Central memory CD8-positive, alpha-beta T cell (primary cell): ENCODE measurements around the gene OR8B2.

ENCODE experiments used
- ATAC-seq: fragments of 150-1000 bp; cut with Tn5 transposase; replicated peaks from 2 replicates; pipeline ENCODE4 v1.10.0; 2022; ENCODE audit warnings: mild to moderate bottlenecking, moderate FRiP score, moderate number of reproducible peaks; ENCODE audit not compliant: poor library complexity, severe bottlenecking; ENCODE audit errors: extremely low read depth
- DNase-seq, 2 donors: peaks; one replicate each; pipeline ENCODE4 v3.0.0; 2021; ENCODE audit warnings: low spot score in 2 of 2
- H3K27ac Mint-ChIP-seq: one replicate; pipeline ENCODE4 v1.8.0; 2022; ENCODE audit warnings: low read depth, mild to moderate bottlenecking, moderate library complexity, mixed read lengths
- H3K27me3 Mint-ChIP-seq: one replicate; pipeline ENCODE4 v1.8.0; 2022; ENCODE audit warnings: mixed read lengths
- H3K36me3 Mint-ChIP-seq: one replicate; pipeline ENCODE4 v1.8.0; 2022; ENCODE audit warnings: mild to moderate bottlenecking, moderate library complexity, mixed read lengths; ENCODE audit not compliant: insufficient read depth
- H3K4me1 Mint-ChIP-seq: one replicate; pipeline ENCODE4 v1.8.0; 2022; ENCODE audit warnings: mixed read lengths
- H3K4me3 Mint-ChIP-seq: one replicate; pipeline ENCODE4 v1.8.0; 2022; ENCODE audit warnings: mild to moderate bottlenecking, moderate library complexity, mixed read lengths
- H3K9me3 Mint-ChIP-seq: one replicate; pipeline ENCODE4 v1.8.0; 2022; ENCODE audit warnings: mixed read lengths

OR8B2 gene

DNA sequence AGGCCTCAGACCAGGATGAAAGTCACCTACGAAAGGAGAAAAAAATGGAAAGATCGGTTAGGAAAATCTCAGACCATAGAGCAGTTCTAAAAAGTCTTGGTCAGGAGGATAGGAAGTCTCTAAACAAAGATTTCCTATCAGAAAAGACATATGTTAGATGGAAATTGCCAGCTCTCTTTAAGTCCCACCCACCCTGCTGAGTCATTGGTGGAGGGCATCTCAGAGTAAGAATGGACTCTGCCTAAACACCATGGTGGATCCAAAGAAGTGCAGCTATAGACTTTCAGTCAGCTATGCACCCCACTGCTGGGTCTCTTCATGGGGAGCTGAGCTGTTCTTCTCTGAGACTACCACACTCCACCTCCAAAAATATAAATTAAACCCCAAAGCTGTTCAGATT, 3.7 kb downstream of the OR8B2 start:
- DNase-seq = no peak
- Mint-ChIP-seq H3K27me3 (no peaks in the 10 kb centered on the region), H3K36me3 (no peaks in the 10 kb centered on the region), H3K9me3 (peaks cover 6% of the 10 kb centered on the region), H3K4me1 (no peaks in the 10 kb centered on the region), H3K4me3 (no peak overlapping the region), H3K27ac (no peak overlapping the region)
- ATAC-seq = no peak

DNA sequence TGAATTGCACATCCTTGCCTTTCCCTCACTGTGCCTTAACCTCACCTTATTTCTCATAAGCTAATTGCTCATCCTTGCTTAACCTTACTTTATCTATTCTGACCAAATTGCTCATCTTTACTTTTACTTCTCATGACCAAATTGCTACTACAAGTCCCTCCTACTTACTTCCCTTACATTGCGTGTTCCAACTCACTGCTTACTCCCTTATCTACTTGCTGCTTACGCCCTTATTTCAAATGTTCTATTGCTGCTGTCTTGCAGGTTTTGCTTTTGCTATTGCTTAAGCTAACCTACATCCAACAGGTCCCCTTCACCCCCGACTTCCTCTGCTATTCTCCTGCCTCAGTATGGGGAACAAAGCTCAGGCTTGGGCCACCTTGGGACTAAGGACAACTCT, 8.0 kb downstream of the OR8B2 start:
- no peaks in the 10 kb centered on the region for H3K27me3 Mint-ChIP-seq
- no peaks in the 10 kb centered on the region for H3K9me3 Mint-ChIP-seq
- H3K27ac Mint-ChIP-seq = no peak overlapping the region
- no peaks in the 10 kb centered on the region for H3K36me3 Mint-ChIP-seq
- ATAC-seq (no peak), DNase-seq (no peak)
- no peak overlapping the region for H3K4me3 Mint-ChIP-seq
- no peaks in the 10 kb centered on the region for H3K4me1 Mint-ChIP-seq

DNA sequence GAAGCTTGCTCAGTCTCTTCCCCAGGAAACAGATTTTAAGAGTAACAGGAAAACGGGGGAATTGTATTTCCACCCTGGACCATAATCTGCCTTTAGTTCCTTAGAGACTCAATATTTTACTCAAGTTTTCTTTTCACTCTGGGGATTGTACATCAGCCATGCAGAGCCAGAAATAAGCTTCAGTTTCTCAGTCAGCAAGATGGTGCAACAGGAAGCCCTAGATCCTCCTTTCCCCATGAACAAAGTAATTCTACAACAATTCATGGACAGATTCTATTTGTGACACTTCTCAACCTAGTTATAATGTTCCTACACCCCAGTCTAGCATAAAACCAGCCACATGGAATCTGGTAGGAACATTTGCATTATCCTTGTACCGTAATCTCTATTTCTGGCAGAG, 24.7 kb downstream of the OR8B2 start:
- Mint-ChIP-seq H3K27me3 (no peaks in the 10 kb centered on the region), H3K9me3 (no peaks in the 10 kb centered on the region), H3K36me3 (peaks cover 1% of the 10 kb centered on the region), H3K4me1 (no peaks in the 10 kb centered on the region), H3K27ac (no peak overlapping the region), H3K4me3 (no peak overlapping the region)
- ATAC-seq (no peak), DNase-seq (no peak)

DNA sequence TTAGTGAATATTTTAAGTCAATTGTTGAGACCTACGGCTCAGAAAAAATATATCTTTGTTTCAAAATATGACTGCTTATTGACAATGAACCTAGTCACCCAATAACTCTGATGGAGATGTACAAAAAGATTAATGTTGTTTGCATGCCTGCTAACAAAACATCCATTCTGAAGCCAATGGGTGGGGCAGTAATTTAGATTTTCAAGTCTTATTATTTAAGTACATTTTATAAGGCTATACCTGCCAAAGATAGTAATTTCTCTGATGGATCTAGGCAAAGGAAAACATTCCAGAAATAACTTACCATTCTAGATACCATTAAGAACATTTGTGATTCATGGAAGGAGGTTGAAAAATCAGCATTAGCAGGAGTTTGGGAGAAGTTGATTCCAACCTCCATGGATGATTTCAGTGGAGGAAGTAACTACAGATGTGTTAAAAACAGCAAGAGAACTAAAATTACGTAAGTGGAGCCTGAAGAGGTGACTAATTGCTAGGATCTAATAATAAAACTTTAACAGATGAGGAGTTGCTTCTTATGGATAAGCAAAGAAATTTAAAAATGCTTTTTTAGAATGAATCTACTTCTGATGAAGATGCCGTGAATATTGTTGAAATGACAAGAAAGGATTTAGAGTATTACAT, 37.9 kb downstream of the OR8B2 start:
- DNase-seq = no peak
- no peaks in the 10 kb centered on the region for H3K36me3 Mint-ChIP-seq
- no peak overlapping the region for H3K4me3 Mint-ChIP-seq
- H3K4me1 Mint-ChIP-seq = no peaks in the 10 kb centered on the region
- peaks cover 11% of the 10 kb centered on the region for H3K9me3 Mint-ChIP-seq
- ATAC-seq = no peak
- H3K27me3 Mint-ChIP-seq = no peaks in the 10 kb centered on the region
- no peak overlapping the region for H3K27ac Mint-ChIP-seq

DNA sequence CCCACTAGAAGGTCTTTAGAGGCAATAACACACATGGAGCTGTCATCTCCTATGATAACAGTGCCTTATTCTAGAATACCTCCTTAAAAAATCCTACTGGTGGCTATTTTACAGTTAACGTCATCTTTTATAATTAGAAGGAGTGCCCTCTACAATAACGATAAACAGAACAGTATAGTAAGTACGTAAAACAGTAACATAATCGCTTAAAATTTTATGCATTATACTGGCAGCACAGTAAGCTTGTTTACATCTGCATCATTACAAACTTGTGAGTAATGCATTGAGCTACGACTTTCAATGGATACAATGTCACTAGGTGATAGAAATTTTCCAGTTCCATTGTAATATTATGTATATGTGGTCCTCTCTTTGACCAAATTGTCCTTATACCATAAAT, 40.0 kb downstream of the OR8B2 start:
- Mint-ChIP-seq H3K4me3 (no peak overlapping the region), H3K27me3 (no peaks in the 10 kb centered on the region), H3K9me3 (peaks cover under 1% of the 10 kb centered on the region), H3K36me3 (no peaks in the 10 kb centered on the region), H3K27ac (no peak overlapping the region), H3K4me1 (no peaks in the 10 kb centered on the region)
- DNase-seq (no peak), ATAC-seq (no peak)

DNA sequence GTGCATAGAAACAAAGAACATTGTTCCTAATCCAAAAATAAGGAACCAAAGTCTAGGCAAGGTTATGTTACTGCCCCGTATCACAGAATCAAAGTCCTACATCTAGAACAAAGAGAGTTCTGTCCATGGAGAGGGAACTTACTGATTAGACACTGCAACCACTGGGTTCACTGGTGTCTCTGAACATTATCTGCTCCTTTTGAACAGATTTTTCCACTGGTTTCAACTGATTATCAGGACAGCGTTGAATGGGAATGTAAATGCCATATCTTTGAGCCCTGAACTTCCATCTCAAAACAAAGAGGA, 44.2 kb downstream of the OR8B2 start:
- H3K9me3 Mint-ChIP-seq = peaks cover 7% of the 10 kb centered on the region
- no peaks in the 10 kb centered on the region for H3K4me1 Mint-ChIP-seq

DNA sequence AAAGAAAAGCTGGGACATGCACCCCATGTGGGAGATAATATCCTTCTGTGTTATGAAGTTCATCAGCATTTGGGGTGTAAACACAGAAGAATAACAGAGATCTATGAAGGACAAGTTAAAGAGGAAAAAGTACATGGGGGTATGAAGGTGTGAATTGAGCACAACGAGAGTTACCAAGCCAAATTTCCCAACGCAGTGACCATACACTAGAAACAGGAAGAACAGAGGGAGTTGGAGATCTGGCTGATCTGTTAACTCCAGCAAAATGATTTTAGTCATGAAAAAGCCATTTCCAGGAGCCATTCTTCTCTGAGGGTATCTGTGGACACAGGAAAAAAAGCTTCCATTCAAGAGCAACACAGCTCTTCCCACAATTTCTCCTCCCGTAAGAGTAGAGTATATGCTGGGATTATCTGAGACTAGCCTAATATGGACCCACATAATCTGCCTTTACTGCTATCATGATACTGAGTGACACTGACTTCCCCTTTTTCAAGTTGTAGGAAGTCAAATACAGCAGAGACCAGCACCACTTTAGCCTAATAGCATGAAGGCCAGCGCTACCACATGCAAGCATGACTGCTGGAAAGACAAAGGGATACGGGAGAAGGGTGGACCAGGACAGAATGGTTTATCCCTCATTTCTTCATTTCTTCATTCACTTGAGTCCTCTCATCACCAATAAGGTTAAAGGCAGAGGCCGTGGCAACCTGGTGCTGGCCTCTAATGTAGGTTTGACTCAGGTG, 44.7 kb downstream of the OR8B2 start:
- DNase-seq (no peak), ATAC-seq (no peak)
- H3K27me3 Mint-ChIP-seq = no peaks in the 10 kb centered on the region
- H3K27ac Mint-ChIP-seq = no peak overlapping the region
- H3K4me1 Mint-ChIP-seq = no peaks in the 10 kb centered on the region
- H3K9me3 Mint-ChIP-seq = peaks cover 7% of the 10 kb centered on the region
- H3K4me3 Mint-ChIP-seq = no peak overlapping the region
- H3K36me3 Mint-ChIP-seq = no peaks in the 10 kb centered on the region

More for the DNA sequence above, 44.2 kb downstream of the OR8B2 start:
- Mint-ChIP-seq H3K27ac (no peak overlapping the region), H3K27me3 (no peaks in the 10 kb centered on the region), H3K36me3 (no peaks in the 10 kb centered on the region), H3K4me3 (no peak overlapping the region)
- DNase-seq (no peak), ATAC-seq (no peak)
